Measurements from ENCODE around the gene BMF.
A peak's percentile ranks its signal among the peaks of the same experiment; 100 is the strongest.

BMF gene

GRCh38 chr15:40053079-40053830 lies 55.4 kb downstream of the BMF start:
- Histone ChIP-seq H2AFZ (ENCODE audit: low read depth, low read length, severe bottlenecking) (no peak overlapping the region), H3K36me3 (ENCODE audit: low read length) (no peaks in the 10 kb centered on the region), H4K20me1 (ENCODE audit: low read depth, low read length) (no peaks in the 10 kb centered on the region), H3K4me3 (ENCODE audit: insufficient read depth, low read length, poor library complexity, severe bottlenecking) (no peak overlapping the region), H3K27me3 (ENCODE audit: low read length) (no peaks in the 10 kb centered on the region), H3K79me2 (ENCODE audit: insufficient read depth, low read length) (no peaks in the 10 kb centered on the region), H3K4me2 (ENCODE audit: low read depth, low read length, poor library complexity, severe bottlenecking) (peak overlapping the region; percentile 60), H3K9me2 (replicated peaks; ENCODE audit: insufficient read depth, low read length) (no peaks in the 10 kb centered on the region), H3K9ac (ENCODE audit: low read length) (peak overlapping the region; percentile 70), H3K27ac (ENCODE audit: low read depth, low read length) (peak overlapping the region; percentile 98), H3F3A (ENCODE audit: insufficient read depth) (peaks cover 45% of the 10 kb centered on the region), H3K9me3 (ENCODE audit: insufficient read depth, low read length) (no peaks in the 10 kb centered on the region)
- TF ChIP-seq CTCF (IDR thresholded peaks at IDR 0.05; ENCODE audit: insufficient read depth, low read length, poor library complexity, severe bottlenecking) (no peak), EZH2phosphoT487 (conservative IDR thresholded peaks at IDR 0.05; ENCODE audit: low read length) (no peak)

GRCh38 chr15:40052604-40053003 lies 56.1 kb downstream of the BMF start:
- no peaks in the 10 kb centered on the region for H3K9me2 ChIP-seq (replicated peaks; ENCODE audit: insufficient read depth, low read length)
- H3K27me3 ChIP-seq (ENCODE audit: low read length): no peaks in the 10 kb centered on the region
- no peak overlapping the region for H2AFZ ChIP-seq (ENCODE audit: low read depth, low read length, severe bottlenecking)
- H3K9ac ChIP-seq (ENCODE audit: low read length): peak overlapping the region; percentile 70; the same call in 1 of the 2 replicates
- H3K36me3 ChIP-seq (ENCODE audit: low read length): no peaks in the 10 kb centered on the region
- TF ChIP-seq CTCF (IDR thresholded peaks at IDR 0.05; ENCODE audit: insufficient read depth, low read length, poor library complexity, severe bottlenecking) (no peak), EZH2phosphoT487 (conservative IDR thresholded peaks at IDR 0.05; ENCODE audit: low read length) (no peak)
- H3K4me3 ChIP-seq (ENCODE audit: insufficient read depth, low read length, poor library complexity, severe bottlenecking): no peak overlapping the region
- H3K79me2 ChIP-seq (ENCODE audit: insufficient read depth, low read length): no peaks in the 10 kb centered on the region
- H3K27ac ChIP-seq (ENCODE audit: low read depth, low read length): peak overlapping the region; percentile 98
- no peak overlapping the region for H3K4me2 ChIP-seq (ENCODE audit: low read depth, low read length, poor library complexity, severe bottlenecking)
- no peaks in the 10 kb centered on the region for H3K9me3 ChIP-seq (ENCODE audit: insufficient read depth, low read length)
- H4K20me1 ChIP-seq (ENCODE audit: low read depth, low read length): no peaks in the 10 kb centered on the region
- peaks cover 52% of the 10 kb centered on the region for H3F3A ChIP-seq (ENCODE audit: insufficient read depth)

GRCh38 chr15:40051616-40052415 lies 56.9 kb downstream of the BMF start:
- H3K4me3 ChIP-seq (ENCODE audit: insufficient read depth, low read length, poor library complexity, severe bottlenecking): no peak overlapping the region
- no peak overlapping the region for H2AFZ ChIP-seq (ENCODE audit: low read depth, low read length, severe bottlenecking)
- peak overlapping the region; percentile 98 for H3K27ac ChIP-seq (ENCODE audit: low read depth, low read length)
- H3K4me2 ChIP-seq (ENCODE audit: low read depth, low read length, poor library complexity, severe bottlenecking): peak overlapping the region; percentile 1
- peak overlapping the region; percentile 9; the same call in 1 of the 2 replicates for H3K9ac ChIP-seq (ENCODE audit: low read length)
- TF ChIP-seq EZH2phosphoT487 (conservative IDR thresholded peaks at IDR 0.05; ENCODE audit: low read length): no peak
- H3K27me3 ChIP-seq (ENCODE audit: low read length): no peaks in the 10 kb centered on the region
- no peaks in the 10 kb centered on the region for H3K9me3 ChIP-seq (ENCODE audit: insufficient read depth, low read length)
- H3K79me2 ChIP-seq (ENCODE audit: insufficient read depth, low read length): no peaks in the 10 kb centered on the region
- H4K20me1 ChIP-seq (ENCODE audit: low read depth, low read length): no peaks in the 10 kb centered on the region
- H3K9me2 ChIP-seq (replicated peaks; ENCODE audit: insufficient read depth, low read length): no peaks in the 10 kb centered on the region
- peaks cover 60% of the 10 kb centered on the region for H3F3A ChIP-seq (ENCODE audit: insufficient read depth)
- H3K36me3 ChIP-seq (ENCODE audit: low read length): no peaks in the 10 kb centered on the region

Measured in SU-DHL-6 (cell line).